Measurements from ENCODE around the gene KAT2B.
"Not testable (repeated sequence)": the region's sequence is repeated elsewhere in the genome, so short reads cannot be mapped to it uniquely, and the experiment has no call there.

GRCh38 chr3:20031939-20032338 is 8.3 kb upstream of the KAT2B start:
- not testable (repeated sequence) for TF ChIP-seq ZBTB33 (IDR thresholded peaks at IDR 0.05); CTCF (IDR thresholded peaks at IDR 0.05; ENCODE audit: low read depth, low read length, missing input control); MAX (IDR thresholded peaks at IDR 0.05); FOXA2 (IDR thresholded peaks at IDR 0.05); REST (IDR thresholded peaks at IDR 0.05); RAD21 (IDR thresholded peaks at IDR 0.05); FOXA1 (IDR thresholded peaks at IDR 0.05); SP1 (IDR thresholded peaks at IDR 0.05); YY1 (IDR thresholded peaks at IDR 0.05); JUND (IDR thresholded peaks at IDR 0.05); GABPA (IDR thresholded peaks at IDR 0.05 in 1 of 2, conservative IDR thresholded peaks at IDR 0.05 in 1 of 2); RXRA (IDR thresholded peaks at IDR 0.05); ATF3 (IDR thresholded peaks at IDR 0.05)
